Naive thymus-derived CD4-positive, alpha-beta T cell (primary cell): ENCODE results near the gene RAB7A. TPM values are rescaled to one million over a fixed set of nuclear protein-coding genes. Genes with fewer than 3 reads are reported as not detected.

ENCODE experiments used
- ATAC-seq: fragments of 150-1000 bp; cut with Tn5 transposase; 2 replicates; pipeline ENCODE4 v1.10.0; 2021; ENCODE audit warnings: mild to moderate bottlenecking, moderate library complexity
- CTCF ChIA-PET: fragments of 350-600 bp; sonication (Branson Sonifier 250); formaldehyde crosslinking; loops from one replicate; lab custom pipeline; 2021; ENCODE audit warnings: antibody characterized with exemption; lab: Charles Lee
- POLR2A ChIA-PET: fragments of 350-600 bp; sonication (Branson Sonifier 250); formaldehyde crosslinking; loops from one replicate; lab custom pipeline; 2021; ENCODE audit warnings: antibody characterized with exemption, inconsistent platforms; lab: Charles Lee
- DNase-seq, 9 donors: peaks; one replicate each; pipeline versions ENCODE4 v3.0.0 to v3.0.0-alpha.2; 2020 to 2022; ENCODE audit warnings: mixed read lengths in 1 of 9
- H3K27ac ChIP-seq: one replicate; pipeline ENCODE4 v1.7.0; 2013; ENCODE audit warnings: mild to moderate bottlenecking, low read depth, low read length, moderate library complexity
- H3K27me3 ChIP-seq, 2 donors: one replicate each; pipeline ENCODE4 v1.7.0; 2013; ENCODE audit warnings: low read length in 2 of 2, mild to moderate bottlenecking in 2 of 2, moderate library complexity in 2 of 2; ENCODE audit not compliant: control insufficient read depth in 2 of 2, insufficient read depth in 2 of 2
- H3K36me3 ChIP-seq, 3 experiments: 1 replicate in 2 of 3; 2 replicates in 1 of 3; pipeline ENCODE4 v1.7.0; 2013; ENCODE audit warnings: low read length in 3 of 3, mild to moderate bottlenecking in 3 of 3, moderate library complexity in 1 of 3; ENCODE audit not compliant: insufficient read depth in 3 of 3, control insufficient read depth in 2 of 3
- H3K4me1 ChIP-seq, 2 donors: one replicate each; pipeline ENCODE4 v1.7.0; 2013; ENCODE audit warnings: low read length in 2 of 2, mild to moderate bottlenecking in 2 of 2, moderate library complexity in 1 of 2; ENCODE audit not compliant: control insufficient read depth in 2 of 2, insufficient read depth in 2 of 2
- H3K4me3 ChIP-seq: 2 replicates; pipeline ENCODE4 v1.7.0; 2013; ENCODE audit warnings: mild to moderate bottlenecking, low read length
- H3K9me3 ChIP-seq, 3 experiments: 1 replicate in 2 of 3; 2 replicates in 1 of 3; pipeline ENCODE4 v1.7.0; 2013; ENCODE audit warnings: low read length in 3 of 3; ENCODE audit not compliant: control insufficient read depth in 2 of 3
- H3K27ac Mint-ChIP-seq, 9 donors: one replicate each; pipeline ENCODE4 v1.8.0; 2020 to 2022; ENCODE audit warnings: mixed read lengths in 9 of 9, mild to moderate bottlenecking in 8 of 9, moderate library complexity in 5 of 9, inconsistent platforms in 2 of 9
- H3K27me3 Mint-ChIP-seq, 5 donors: one replicate each; pipeline ENCODE4 v1.8.0; 2021 to 2022; ENCODE audit warnings: mixed read lengths in 5 of 5, mild to moderate bottlenecking in 1 of 5
- H3K36me3 Mint-ChIP-seq, 5 donors: one replicate each; pipeline ENCODE4 v1.8.0; 2020 to 2022; ENCODE audit warnings: mixed read lengths in 5 of 5, mild to moderate bottlenecking in 3 of 5, inconsistent platforms in 1 of 5
- H3K4me1 Mint-ChIP-seq, 7 donors: one replicate each; pipeline ENCODE4 v1.8.0; 2020 to 2022; ENCODE audit warnings: mixed read lengths in 7 of 7, mild to moderate bottlenecking in 3 of 7, inconsistent platforms in 1 of 7
- H3K4me3 Mint-ChIP-seq, 10 donors: one replicate each; pipeline ENCODE4 v1.8.0; 2020 to 2022; ENCODE audit warnings: mild to moderate bottlenecking in 10 of 10, mixed read lengths in 10 of 10, moderate library complexity in 6 of 10, inconsistent platforms in 2 of 10
- H3K9me3 Mint-ChIP-seq, 11 donors: one replicate each; pipeline ENCODE4 v1.8.0; 2020 to 2022; ENCODE audit warnings: mixed read lengths in 11 of 11, mild to moderate bottlenecking in 4 of 11, inconsistent platforms in 1 of 11, moderate library complexity in 1 of 11
- intact Hi-C, 2 donors: fragments of 100-400 bp; cut with micrococcal nuclease; formaldehyde crosslinking; loops; one replicate each; pipeline ENCODE4 v1.15.1; 2023
- polyA plus RNA-seq, 2 donors: library from polyadenylated mRNA; unstranded; fragments of 300-500 nt; fragmentation: Illumina TruSeq; gene quantifications; one replicate each; pipeline ENCODE4 v1.2.3, GENCODE V29; 2021
- total RNA-seq, 6 experiments: library from RNA in 5 of 6; stranded (reverse) in 5 of 6; gene quantifications; 1 replicate in 5 of 6; 2 replicates in 1 of 6; pipeline ENCODE4 v1.2.3 and lab custom pipeline; 2021 to 2026

Gene RAB7A
- 100 to 1,000 TPM; 124 to 249 (median 172) TPM for total RNA-seq
- polyA plus RNA-seq: 100 to 1,000 TPM; 176 to 190 TPM
- 77.9 reads per million, percentile 80 among the genes with 10 or more reads in this experiment for total RNA-seq (lab: John Stamatoyannopoulos, UW)

GRCh38 chr3:128726023-128727016, at the start of gene RAB7A:
Gene RAB7A, plus strand, starts transcription at chr3:128726183. Its CDS starts 69,185 bp downstream, at chr3:128795368.
- Histone ChIP-seq H3K36me3 (peaks cover 0 to 7% (median 0%) of the 10 kb centered on the region in 3 experiments), H3K9me3 (no peaks in the 10 kb centered on the region), H3K4me3 (peak within 1 kb of the TSS; percentile 57), H3K27ac (peak within 1 kb of the TSS; percentile 100), H3K4me1 (peaks cover 32 to 40% of the 10 kb centered on the region in 2 donors), H3K27me3 (no peaks in the 10 kb centered on the region)
- Mint-ChIP-seq H3K27me3 (peaks cover 0 to 2% (median 0%) of the 10 kb centered on the region in 5 donors), H3K36me3 (peaks cover 0 to 14% (median 4%) of the 10 kb centered on the region in 5 donors), H3K4me1 (peaks cover 50 to 66% (median 62%) of the 10 kb centered on the region in 7 donors), H3K27ac (peak within 1 kb of the TSS; percentile 92 to 98 (median 95)), H3K9me3 (peaks cover 0 to 7% (median 0%) of the 10 kb centered on the region in 11 donors), H3K4me3 (peak within 1 kb of the TSS; percentile 89 to 98 (median 96))
- ATAC-seq: peak; percentile 98
- intact Hi-C loops: loop anchor here (1.0 to 10.0 kb wide), 16 partner anchors 11 to 1166 kb away; partner anchors contain the start of genes ACAD9 (in 2 of the 2), RPN1 (in 2 of the 2), HMCES (in 1 of the 2) and IFT122 (in 1 of the 2)
- peak; percentile 92 to 97 (median 97) for DNase-seq
- POLR2A ChIA-PET: interaction anchor here (0.7 to 6.1 kb wide), 14 partner anchors 9 to 153 kb away, joined by 3 to 75 read pairs (median 4); no protein-coding TSS in a partner anchor
- CTCF ChIA-PET: interaction anchor here (0.6 to 2.0 kb wide), 4 partner anchors 8 to 68 kb away, joined by 3 to 8 read pairs (median 5); no protein-coding TSS in a partner anchor

DNA sequence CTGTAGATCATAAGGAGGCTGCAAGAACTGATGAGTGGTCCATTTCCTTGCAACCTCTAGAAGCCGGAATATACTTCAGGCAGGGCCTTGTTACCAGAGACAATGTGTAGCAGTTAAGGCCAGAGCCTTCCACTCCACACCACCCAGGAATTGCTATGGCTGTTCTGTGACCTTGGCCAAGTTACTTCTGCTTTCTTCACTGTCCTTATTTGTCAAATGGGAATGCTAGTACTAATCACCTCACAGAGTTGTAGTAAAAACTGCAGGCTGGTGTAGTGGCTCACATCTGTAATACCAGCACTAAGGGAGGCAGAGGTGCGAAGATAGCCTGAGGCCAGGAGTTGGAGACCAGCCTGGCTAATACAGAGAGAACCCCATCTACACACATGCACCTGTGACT, 46.6 kb upstream of the RAB7A start:
- H3K4me1 ChIP-seq: peaks cover 6 to 21% of the 10 kb centered on the region in 2 donors
- H3K27me3 ChIP-seq: no peaks in the 10 kb centered on the region
- peaks cover 0 to 3% (median 0%) of the 10 kb centered on the region in 5 donors for H3K36me3 Mint-ChIP-seq
- no peak for DNase-seq
- no peaks in the 10 kb centered on the region for H3K36me3 ChIP-seq
- H3K27me3 Mint-ChIP-seq: peaks cover 0 to 4% (median 0%) of the 10 kb centered on the region in 5 donors
- no peak for ATAC-seq
- H3K9me3 ChIP-seq: no peaks in the 10 kb centered on the region
- intact Hi-C loops: no loop called here
- CTCF ChIA-PET: interaction anchor here (1.2 to 4.3 kb wide), 7 partner anchors 11 to 197 kb away, joined by 3 to 101 read pairs (median 5); no protein-coding TSS in a partner anchor
- POLR2A ChIA-PET: interaction anchor here (0.6 to 4.4 kb wide), 8 partner anchors 10 to 244 kb away, joined by 3 to 79 read pairs (median 31); partner anchors contain the start of gene RAB7A
- peaks cover 0 to 3% (median 0%) of the 10 kb centered on the region in 11 donors for H3K9me3 Mint-ChIP-seq
- peak overlapping the region in 9 of 10 donors; percentile 60 to 98 (median 94) for H3K4me3 Mint-ChIP-seq
- H3K4me1 Mint-ChIP-seq: peaks cover 12 to 45% (median 37%) of the 10 kb centered on the region in 7 donors
- H3K4me3 ChIP-seq: no peak overlapping the region
- peak overlapping the region; percentile 6 to 100 (median 98) for H3K27ac Mint-ChIP-seq
- H3K27ac ChIP-seq: no peak overlapping the region

GRCh38 chr3:128680603-128681368, 45.2 kb upstream of the RAB7A start:
- POLR2A ChIA-PET: interaction anchor here (0.5 to 4.4 kb wide), 40 partner anchors 9 to 800 kb away, joined by 3 to 79 read pairs (median 5); partner anchors contain the start of genes ACAD9, HMCES, IFT122 and MBD4
- CTCF ChIA-PET: interaction anchor here (0.6 to 4.3 kb wide), 34 partner anchors 9 to 635 kb away, joined by 3 to 101 read pairs (median 4); partner anchors contain the start of genes ACAD9, RAB7A and RPN1
- H3K4me3 Mint-ChIP-seq: peak overlapping the region; percentile 84 to 98 (median 94)
- H3K27me3 Mint-ChIP-seq: no peaks in the 10 kb centered on the region
- ATAC-seq (peak; percentile 95), DNase-seq (peak; percentile 94 to 98 (median 95))
- intact Hi-C loops: loop anchor here (1.0 to 2.0 kb wide), 17 partner anchors 26 to 761 kb away; partner anchors contain the start of genes ACAD9 (in 2 of the 2), RAB7A (in 2 of the 2), RPN1 (in 2 of the 2) and CFAP92 (in 1 of the 2)
- H3K9me3 Mint-ChIP-seq: peaks cover 0 to 3% (median 0%) of the 10 kb centered on the region in 11 donors
- peaks cover 17 to 50% (median 38%) of the 10 kb centered on the region in 7 donors for H3K4me1 Mint-ChIP-seq
- H3K4me1 ChIP-seq: peaks cover 11 to 14% of the 10 kb centered on the region in 2 donors
- peak overlapping the region; percentile 95 to 100 (median 99) for H3K27ac Mint-ChIP-seq
- peak overlapping the region; percentile 92 for H3K27ac ChIP-seq
- H3K36me3 ChIP-seq: no peaks in the 10 kb centered on the region
- peaks cover 0 to 3% (median 0%) of the 10 kb centered on the region in 5 donors for H3K36me3 Mint-ChIP-seq
- no peaks in the 10 kb centered on the region for H3K9me3 ChIP-seq
- no peaks in the 10 kb centered on the region for H3K27me3 ChIP-seq
- H3K4me3 ChIP-seq: peak overlapping the region; percentile 91

DNA sequence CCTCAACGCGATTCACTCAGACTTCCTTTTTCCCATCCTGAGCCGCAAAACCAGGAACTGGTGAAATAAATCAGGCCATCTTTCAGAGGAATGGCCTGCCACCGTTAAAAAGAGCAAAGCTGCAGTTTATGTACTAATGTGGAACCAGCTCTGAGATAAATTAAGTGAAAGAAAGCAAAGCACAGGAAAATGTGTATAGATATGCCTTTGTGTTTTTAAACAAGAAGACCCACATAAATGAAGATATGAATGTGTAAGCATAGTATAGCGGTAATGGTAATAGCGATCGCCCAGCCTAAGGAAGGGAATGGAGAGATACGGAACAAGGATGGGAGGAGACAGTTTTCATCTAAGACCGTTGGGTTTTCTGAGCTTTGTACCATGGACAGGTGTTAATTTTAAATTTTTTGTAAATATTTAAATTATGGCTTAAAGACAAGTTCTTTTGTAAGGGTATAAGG, 44.6 kb upstream of the RAB7A start:
- H3K4me1 Mint-ChIP-seq: peaks cover 17 to 46% (median 38%) of the 10 kb centered on the region in 7 donors
- H3K27me3 Mint-ChIP-seq: no peaks in the 10 kb centered on the region
- peak overlapping the region; percentile 84 to 98 (median 94) for H3K4me3 Mint-ChIP-seq
- intact Hi-C loops: loop anchor here in 1 of 2 donors (2.0 kb wide), 2 partner anchors 33 to 313 kb away; partner anchors contain the start of gene CFAP92
- ChIA-PET CTCF (interaction anchor here (0.6 to 4.3 kb wide), 18 partner anchors 10 to 635 kb away, joined by 3 to 101 read pairs (median 5); partner anchors contain the start of gene RPN1), POLR2A (interaction anchor here (0.8 to 4.4 kb wide), 29 partner anchors 9 to 759 kb away, joined by 3 to 79 read pairs (median 9); partner anchors contain the start of genes ACAD9, HMCES, IFT122 and MBD4)
- H3K9me3 Mint-ChIP-seq: peaks cover 0 to 3% (median 0%) of the 10 kb centered on the region in 11 donors
- Histone ChIP-seq H3K27ac (peak overlapping the region; percentile 92), H3K36me3 (no peaks in the 10 kb centered on the region), H3K4me1 (peaks cover 11 to 14% of the 10 kb centered on the region in 2 donors), H3K4me3 (peak overlapping the region; percentile 91), H3K9me3 (no peaks in the 10 kb centered on the region), H3K27me3 (no peaks in the 10 kb centered on the region)
- H3K36me3 Mint-ChIP-seq: peaks cover 0 to 3% (median 0%) of the 10 kb centered on the region in 5 donors
- peak overlapping the region; percentile 95 to 100 (median 99) for H3K27ac Mint-ChIP-seq
- no peak for ATAC-seq
- no peak for DNase-seq

GRCh38 chr3:128683957-128684356, 42.0 kb upstream of the RAB7A start:
- no peak overlapping the region for H3K27ac ChIP-seq

More at GRCh38 chr3:128683957-128684356, 42.0 kb upstream of the RAB7A start:
- ChIA-PET CTCF (interaction anchor here (1.6 kb wide), 1 partner anchor 162 kb away, joined by 3 read pairs; no protein-coding TSS in a partner anchor), POLR2A (interaction anchor here (0.7 to 3.3 kb wide), 3 partner anchors 31 to 343 kb away, joined by 3 to 11 read pairs (median 6); no protein-coding TSS in a partner anchor)
- H3K27ac Mint-ChIP-seq: peak overlapping the region in 3 of 9 donors; percentile 20 to 88 (median 43)
- no peak overlapping the region for H3K4me3 Mint-ChIP-seq
- Histone ChIP-seq H3K4me1 (peaks cover 11 to 14% of the 10 kb centered on the region in 2 donors), H3K36me3 (no peaks in the 10 kb centered on the region), H3K27me3 (no peaks in the 10 kb centered on the region), H3K4me3 (no peak overlapping the region), H3K9me3 (no peaks in the 10 kb centered on the region)
- no peaks in the 10 kb centered on the region for H3K27me3 Mint-ChIP-seq
- H3K4me1 Mint-ChIP-seq: peaks cover 14 to 46% (median 37%) of the 10 kb centered on the region in 7 donors
- peaks cover 0 to 3% (median 0%) of the 10 kb centered on the region in 5 donors for H3K36me3 Mint-ChIP-seq
- intact Hi-C loops: no loop called here
- H3K9me3 Mint-ChIP-seq: peaks cover 0 to 3% (median 0%) of the 10 kb centered on the region in 11 donors
- ATAC-seq (no peak), DNase-seq (no peak)
